GM18526 (cell line): ENCODE measurements around the gene IGFLR1.

Source experiments
- POLR2A ChIP-seq: IDR thresholded peaks from 3 replicates; pipeline ENCODE4 v1.6.1; 2011; ENCODE audit not compliant: insufficient read length; ENCODE audit errors: extremely low read depth

Gene IGFLR1

GRCh38 chr19:35751839-35752745 lies 9.8 kb upstream of the IGFLR1 start:
- no peak for TF ChIP-seq POLR2A

DNA sequence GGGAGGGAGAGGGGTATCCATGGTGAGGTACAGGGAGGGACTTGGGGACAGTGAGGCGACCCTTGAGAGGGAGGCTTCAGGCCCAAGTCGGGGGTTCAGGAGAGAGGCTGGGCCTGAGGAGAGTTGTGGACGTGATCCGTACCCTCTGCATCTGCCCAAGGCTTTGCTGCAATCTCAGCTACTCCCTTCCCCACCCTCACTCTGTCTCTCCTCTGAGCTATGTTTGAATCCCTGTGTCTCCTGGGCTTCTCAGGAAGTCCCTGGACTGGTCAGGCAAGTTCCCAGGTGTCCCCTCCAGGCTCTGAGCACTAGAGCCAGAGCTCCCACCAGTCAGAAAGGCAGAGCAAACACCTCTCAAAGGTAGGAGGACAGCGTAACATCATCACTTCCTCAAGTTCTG lies 7.9 kb upstream of the IGFLR1 start:
- no peak for TF ChIP-seq POLR2A

DNA sequence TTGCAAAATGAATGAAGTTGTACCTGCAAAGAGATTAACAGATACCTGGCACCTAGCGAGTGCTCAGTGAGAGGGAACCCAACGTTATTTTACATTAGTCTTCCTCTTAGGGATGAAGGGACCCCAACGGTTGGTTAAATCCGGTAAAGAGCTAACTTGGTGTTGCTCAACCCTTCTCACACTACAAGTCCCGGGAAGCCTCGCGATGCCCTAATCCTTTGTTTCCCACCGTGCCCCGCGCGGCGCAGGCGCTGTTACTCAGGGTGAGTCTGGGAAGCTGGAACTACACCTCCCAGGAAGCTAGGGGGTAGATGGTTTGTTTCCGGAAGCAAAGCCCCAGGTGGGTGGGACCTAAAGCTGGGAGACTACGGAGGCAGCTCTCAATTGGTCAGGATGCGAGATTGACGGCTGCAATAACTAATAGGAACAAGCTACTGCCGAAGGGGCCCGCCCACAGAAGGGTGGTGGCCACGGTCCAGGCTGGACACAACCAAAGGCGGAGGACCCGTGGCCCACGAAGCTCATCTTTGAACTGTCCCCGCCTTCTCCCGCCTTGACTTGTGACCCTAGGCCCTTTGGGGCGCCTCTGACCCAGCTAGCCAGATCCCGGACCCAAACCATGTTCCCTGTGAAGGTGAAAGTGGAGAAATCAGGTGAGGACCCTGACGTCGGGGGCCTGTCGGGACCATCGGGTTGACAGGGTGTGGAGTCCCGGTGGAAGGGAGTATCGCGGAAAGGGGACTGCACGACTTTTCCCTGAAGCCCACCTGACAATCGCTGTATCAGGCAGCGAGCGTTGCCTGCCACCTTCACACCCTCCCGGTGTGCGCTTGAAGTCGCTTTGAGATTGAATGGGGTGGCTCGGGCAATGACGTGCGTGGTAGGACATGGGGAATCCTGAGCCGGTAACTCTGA lies 6.1 kb upstream of the IGFLR1 start, which contains the start of gene LIN37:
LIN37 (plus strand) TSS at position 471 of the 915 bp plus-strand sequence; CDS start at position 620, 149 bp downstream.
- TF ChIP-seq POLR2A: peak; percentile 63

- no peak for TF ChIP-seq POLR2A
Measured at GRCh38 chr19:35746531-35746930, 4.3 kb upstream of the IGFLR1 start.

DNA sequence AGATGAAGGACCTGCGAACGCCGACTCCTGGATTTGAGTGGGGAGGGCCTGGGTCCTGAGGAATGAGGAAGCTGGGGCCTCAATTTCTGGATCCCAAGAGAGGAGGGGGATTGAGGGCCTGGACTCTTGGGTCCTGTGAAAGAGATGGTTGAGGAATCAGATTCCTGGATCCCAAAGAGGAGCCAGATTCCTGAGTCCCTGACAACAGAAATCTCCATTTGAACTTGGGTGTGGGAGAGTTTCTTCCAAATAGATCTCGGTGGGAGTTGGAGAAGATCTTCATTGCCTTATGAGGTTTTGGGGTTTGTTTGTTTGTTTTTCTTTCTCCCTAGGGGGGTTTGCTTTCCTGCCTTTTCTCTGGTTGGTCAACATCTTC lies 3.8 kb upstream of the IGFLR1 start:
- TF ChIP-seq POLR2A: no peak

DNA sequence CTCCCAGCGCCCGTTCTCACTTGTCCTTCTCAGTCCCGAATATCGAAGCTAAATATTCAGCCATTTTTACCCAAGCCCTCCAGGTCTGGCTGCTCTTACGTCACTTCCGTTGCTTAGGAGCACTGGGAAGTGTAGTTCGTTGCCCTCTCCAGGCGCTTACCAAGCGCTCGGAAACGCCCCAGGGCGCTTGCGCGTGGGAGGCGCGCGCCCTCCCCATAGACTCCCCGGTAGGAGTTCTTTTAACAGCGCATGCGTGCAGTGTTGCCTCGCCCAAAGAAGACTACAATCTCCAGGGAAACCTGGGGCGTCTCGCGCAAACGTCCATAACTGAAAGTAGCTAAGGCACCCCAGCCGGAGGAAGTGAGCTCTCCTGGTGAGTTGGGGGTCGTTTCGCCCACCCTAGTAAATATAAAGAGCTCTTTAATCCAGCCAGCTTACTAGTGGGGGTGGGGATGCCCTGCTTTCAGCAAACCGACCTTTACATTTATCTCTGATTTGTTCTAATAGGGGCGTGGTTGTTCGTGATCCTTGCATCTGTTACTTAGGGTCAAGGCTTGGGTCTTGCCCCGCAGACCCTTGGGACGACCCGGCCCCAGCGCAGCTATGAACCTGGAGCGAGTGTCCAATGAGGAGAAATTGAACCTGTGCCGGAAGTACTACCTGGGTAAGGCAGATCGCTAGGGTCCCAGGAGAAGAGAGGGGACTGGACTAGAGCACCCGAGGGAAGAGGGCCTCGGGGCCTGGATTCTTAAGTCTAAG lies 3.3 kb upstream of the IGFLR1 start, which contains the start of the genes PSENEN and U2AF1L4:
PSENEN (plus strand) TSS at position 324 of the 759 bp plus-strand sequence; CDS start at position 604, 280 bp downstream.
U2AF1L4 (minus strand) TSS at position 91 of the 759 bp plus-strand sequence; CDS start at position 64, 27 bp downstream.
- peak; percentile 8 for TF ChIP-seq POLR2A

GRCh38 chr19:35744430-35745327 lies 2.4 kb upstream of the IGFLR1 start:
- peak; percentile 94 for TF ChIP-seq POLR2A

DNA sequence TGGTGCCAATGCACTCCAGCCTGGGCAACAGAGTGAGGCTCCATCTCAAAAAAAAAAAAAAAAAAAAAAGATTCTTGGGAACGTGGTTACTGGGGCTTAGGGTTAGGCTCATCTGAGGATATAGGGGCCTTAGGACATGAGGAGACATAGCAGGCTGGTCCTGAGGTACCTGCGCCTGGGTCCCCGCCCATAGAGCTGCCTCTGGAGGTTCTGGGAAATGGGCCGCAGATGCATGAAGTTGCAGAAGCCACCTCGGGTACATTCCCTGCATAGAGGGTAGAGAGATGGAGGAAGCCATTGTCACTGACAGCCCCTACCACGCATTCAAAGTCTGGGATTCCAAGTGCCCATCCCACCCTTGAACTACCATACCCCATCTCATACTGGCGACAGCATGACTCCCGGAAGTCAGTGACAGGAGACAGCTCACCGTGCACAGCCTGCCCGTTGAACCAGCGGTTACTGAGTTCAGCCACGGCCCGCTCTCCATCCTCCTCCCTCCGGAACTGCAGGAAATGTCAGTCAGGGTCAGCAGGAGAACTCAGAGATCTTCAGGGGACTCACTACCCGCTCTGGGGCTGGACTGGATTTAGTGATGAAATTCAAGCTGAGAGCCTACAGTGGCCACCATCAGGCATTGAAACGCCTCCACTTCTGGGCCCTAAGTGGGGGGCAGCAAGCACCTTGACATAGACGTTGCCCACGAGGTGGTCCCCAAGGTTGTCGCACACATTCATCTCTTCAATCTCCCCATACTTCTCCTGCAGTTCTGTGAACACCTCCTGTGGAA lies 1.6 kb upstream of the IGFLR1 start:
- TF ChIP-seq POLR2A: no peak

DNA sequence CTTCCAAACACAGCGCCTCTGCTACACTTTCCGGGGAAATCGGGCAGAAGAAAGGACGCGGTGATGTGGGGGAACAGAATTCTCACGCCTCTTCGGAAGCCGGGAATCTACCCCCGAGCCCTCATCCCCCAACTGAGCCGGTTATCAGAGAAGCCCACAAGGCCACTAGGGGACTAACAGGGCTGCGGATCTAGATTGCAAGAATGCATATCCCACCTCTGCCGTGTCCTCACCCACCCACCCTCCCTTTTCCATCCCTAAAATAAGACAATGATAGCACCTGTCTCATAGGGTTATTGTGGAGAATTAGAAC lies 1.1 kb downstream of the IGFLR1 start:
- TF ChIP-seq POLR2A: no peak

DNA sequence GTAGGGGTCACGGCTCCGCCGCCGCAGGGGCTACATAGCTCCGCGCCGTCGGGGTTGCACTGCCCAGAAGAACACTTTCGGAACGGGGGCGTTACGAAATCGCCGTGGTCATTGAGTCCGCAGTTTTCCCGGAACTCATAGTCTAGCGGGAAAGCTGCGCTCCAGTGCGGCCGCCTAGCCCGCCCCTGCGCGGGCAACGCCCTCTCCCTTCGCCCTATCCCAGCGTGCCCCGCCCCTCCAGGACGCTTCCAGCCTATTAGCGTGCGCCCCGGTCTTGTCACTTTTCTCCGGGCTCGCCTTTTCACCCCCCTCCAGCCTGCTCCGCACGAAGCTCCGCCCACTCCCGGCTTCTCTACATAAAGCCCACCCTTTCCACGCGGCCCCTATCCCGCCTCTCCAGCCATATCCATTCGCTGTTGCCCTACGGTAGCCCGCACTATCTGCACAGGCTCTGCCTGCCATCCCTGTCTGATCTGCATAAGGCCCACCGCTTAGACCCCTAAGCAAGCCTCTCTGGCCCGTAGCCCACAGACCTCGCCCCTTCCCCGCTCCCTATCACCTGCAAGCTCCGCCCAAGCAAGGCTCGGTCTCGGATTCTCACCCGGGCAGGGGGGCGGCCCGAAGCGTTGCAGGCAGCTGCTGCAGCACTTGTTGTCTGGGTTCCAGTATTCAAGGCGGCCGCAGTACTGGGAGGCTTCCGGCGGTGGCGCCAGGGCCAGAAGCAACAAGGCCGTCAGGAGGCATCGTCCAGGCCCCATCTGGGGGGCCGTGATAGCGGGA lies 1.6 kb downstream of the IGFLR1 start:
- TF ChIP-seq POLR2A: peak; percentile 70

DNA sequence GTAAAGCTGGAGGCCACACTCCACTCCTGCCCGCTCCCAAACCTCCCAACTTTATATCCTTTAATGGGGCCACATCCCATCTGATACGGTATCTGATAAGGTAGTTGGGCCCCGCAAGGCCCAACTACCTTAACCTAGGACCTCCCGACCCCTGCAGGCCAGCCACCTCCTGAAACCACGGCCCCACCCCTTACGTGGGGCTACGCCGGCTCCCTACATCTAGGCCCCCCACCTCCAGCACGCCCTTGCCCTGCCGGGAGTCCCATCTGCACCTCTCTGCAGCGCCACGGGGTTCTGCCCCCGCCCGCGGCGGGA lies 2.2 kb downstream of the IGFLR1 start:
- TF ChIP-seq POLR2A: no peak

DNA sequence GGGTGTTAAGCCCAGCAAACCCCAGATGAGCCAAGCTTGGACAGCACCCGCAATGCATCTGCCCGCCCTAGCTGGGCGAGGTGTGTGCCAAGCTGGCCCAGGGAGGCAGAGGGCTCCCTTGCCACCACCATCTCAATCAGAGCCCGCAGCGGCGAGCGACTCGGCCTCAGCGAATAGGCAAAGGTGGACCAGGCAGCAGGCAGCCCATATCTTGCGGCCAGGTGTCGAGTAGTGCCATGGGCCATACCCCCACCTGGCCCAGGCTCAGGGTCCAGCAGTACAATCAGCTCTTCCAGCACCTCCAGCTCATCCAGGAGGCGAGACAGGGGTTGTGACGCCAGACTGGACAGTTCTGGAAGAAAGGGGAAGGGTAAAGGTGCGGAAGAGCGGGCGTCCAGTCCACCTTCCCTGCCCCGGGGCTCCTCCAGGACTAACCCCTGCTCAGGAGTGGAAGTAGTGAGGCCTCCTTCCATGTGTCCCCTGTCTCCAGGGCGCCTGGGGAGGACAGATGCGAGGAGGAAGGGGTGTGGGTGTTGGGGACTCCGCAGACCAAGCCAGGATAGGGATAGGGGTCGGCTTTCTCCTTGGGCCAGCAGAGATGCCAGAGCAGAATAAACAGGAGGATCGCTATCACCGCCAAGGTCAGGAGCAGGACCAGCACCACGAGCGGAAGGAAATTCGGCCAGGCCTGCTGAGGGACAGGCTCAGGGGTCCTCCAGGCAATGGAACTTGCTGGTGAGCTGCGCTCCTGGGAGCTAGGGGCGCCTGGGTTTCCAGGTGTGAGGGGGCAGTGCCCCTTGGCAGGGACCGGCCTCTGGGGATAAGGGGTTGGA lies 2.8 kb downstream of the IGFLR1 start:
- no peak for TF ChIP-seq POLR2A

GRCh38 chr19:35738887-35739229 lies 3.4 kb downstream of the IGFLR1 start:
- no peak for TF ChIP-seq POLR2A
